Neural cell (in vitro differentiated cells): Measurements from ENCODE around the gene ASCL2.

Experiments used
- EP300 ChIP-seq: fragments of 450-650 bp; conservative IDR thresholded peaks from 2 replicates; pipeline ENCODE4 v1.6.1; 2014; ENCODE audit warnings: antibody characterized with exemption, mild to moderate bottlenecking, moderate library complexity; ENCODE audit not compliant: poor library complexity, severe bottlenecking
- EZH2 ChIP-seq: fragments of 200-600, 300-800 bp; shearing (Covaris generic), sonication (generic); IDR thresholded peaks from 2 replicates; pipeline ENCODE4 v1.6.1; 2014; ENCODE audit warnings: antibody characterized with exemption, low read length, borderline replicate concordance, mild to moderate bottlenecking; ENCODE audit not compliant: insufficient read depth, poor library complexity, severe bottlenecking
- POLR2AphosphoS5 ChIP-seq: IDR thresholded peaks from 2 replicates; pipeline ENCODE4 v1.6.1; 2012
- RAD21 ChIP-seq: fragments of 450-650 bp; conservative IDR thresholded peaks from 2 replicates; pipeline ENCODE4 v1.6.1; 2014; ENCODE audit warnings: antibody characterized with exemption, mild to moderate bottlenecking, moderate library complexity
- SMC3 ChIP-seq: fragments of 450-650 bp; conservative IDR thresholded peaks from 2 replicates; pipeline ENCODE4 v1.6.1; 2014; ENCODE audit warnings: antibody characterized with exemption, mild to moderate bottlenecking, moderate library complexity; ENCODE audit not compliant: poor library complexity
- TAF1 ChIP-seq: IDR thresholded peaks from 2 replicates; pipeline ENCODE4 v1.6.1; 2012; ENCODE audit warnings: low read depth
- TF ChIP-seq, protein P1 (sequence below): fragments of 450-650 bp; IDR thresholded peaks from 2 replicates; pipeline ENCODE4 v1.5.1; 2014; ENCODE audit warnings: antibody characterized with exemption, mild to moderate bottlenecking, moderate library complexity; ENCODE audit not compliant: poor library complexity, severe bottlenecking
- TF ChIP-seq, protein P2 (sequence below): IDR thresholded peaks from 2 replicates; pipeline ENCODE4 v1.6.1; 2012; ENCODE audit warnings: borderline replicate concordance

DNA sequence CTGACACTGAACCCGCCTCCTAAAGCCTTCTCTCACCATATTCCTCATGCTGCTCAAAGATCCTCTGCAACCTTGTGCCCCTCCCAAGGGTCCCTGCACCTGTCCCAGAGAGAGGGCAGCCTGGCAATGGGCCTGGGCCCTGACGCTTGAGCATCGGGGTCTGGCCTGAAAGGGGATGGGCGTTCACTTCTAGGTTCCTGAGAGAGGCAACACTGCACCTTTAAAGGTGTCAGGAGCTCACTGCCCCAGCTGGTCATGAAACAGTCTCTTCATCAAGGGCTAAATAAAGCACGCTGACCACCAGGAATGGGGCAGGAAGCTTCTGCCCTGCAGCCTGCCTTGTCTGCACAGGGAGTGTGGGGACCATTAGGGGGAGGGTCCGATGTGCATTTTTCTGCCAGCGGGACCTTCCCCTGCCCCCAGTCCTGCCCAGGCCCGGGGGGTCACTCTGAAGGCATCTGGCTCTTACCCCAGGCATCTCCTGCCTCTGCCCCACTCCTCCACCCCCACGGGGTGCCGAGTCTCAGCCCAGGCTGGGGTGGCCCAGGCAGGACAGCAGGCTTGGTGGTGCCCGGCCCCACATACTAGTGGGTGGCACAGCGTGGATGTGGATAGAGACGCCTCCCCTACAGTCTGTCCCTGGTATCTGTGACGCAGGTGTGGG lies 27.9 kb upstream of the ASCL2 start:
- TF ChIP-seq SMC3 (no peak), EZH2 (no peak), EP300 (no peak), POLR2AphosphoS5 (no peak), RAD21 (no peak), TAF1 (no peak)
- TF ChIP-seq, protein P1, sequence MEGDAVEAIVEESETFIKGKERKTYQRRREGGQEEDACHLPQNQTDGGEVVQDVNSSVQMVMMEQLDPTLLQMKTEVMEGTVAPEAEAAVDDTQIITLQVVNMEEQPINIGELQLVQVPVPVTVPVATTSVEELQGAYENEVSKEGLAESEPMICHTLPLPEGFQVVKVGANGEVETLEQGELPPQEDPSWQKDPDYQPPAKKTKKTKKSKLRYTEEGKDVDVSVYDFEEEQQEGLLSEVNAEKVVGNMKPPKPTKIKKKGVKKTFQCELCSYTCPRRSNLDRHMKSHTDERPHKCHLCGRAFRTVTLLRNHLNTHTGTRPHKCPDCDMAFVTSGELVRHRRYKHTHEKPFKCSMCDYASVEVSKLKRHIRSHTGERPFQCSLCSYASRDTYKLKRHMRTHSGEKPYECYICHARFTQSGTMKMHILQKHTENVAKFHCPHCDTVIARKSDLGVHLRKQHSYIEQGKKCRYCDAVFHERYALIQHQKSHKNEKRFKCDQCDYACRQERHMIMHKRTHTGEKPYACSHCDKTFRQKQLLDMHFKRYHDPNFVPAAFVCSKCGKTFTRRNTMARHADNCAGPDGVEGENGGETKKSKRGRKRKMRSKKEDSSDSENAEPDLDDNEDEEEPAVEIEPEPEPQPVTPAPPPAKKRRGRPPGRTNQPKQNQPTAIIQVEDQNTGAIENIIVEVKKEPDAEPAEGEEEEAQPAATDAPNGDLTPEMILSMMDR = no peak
- TF ChIP-seq, protein P2, sequence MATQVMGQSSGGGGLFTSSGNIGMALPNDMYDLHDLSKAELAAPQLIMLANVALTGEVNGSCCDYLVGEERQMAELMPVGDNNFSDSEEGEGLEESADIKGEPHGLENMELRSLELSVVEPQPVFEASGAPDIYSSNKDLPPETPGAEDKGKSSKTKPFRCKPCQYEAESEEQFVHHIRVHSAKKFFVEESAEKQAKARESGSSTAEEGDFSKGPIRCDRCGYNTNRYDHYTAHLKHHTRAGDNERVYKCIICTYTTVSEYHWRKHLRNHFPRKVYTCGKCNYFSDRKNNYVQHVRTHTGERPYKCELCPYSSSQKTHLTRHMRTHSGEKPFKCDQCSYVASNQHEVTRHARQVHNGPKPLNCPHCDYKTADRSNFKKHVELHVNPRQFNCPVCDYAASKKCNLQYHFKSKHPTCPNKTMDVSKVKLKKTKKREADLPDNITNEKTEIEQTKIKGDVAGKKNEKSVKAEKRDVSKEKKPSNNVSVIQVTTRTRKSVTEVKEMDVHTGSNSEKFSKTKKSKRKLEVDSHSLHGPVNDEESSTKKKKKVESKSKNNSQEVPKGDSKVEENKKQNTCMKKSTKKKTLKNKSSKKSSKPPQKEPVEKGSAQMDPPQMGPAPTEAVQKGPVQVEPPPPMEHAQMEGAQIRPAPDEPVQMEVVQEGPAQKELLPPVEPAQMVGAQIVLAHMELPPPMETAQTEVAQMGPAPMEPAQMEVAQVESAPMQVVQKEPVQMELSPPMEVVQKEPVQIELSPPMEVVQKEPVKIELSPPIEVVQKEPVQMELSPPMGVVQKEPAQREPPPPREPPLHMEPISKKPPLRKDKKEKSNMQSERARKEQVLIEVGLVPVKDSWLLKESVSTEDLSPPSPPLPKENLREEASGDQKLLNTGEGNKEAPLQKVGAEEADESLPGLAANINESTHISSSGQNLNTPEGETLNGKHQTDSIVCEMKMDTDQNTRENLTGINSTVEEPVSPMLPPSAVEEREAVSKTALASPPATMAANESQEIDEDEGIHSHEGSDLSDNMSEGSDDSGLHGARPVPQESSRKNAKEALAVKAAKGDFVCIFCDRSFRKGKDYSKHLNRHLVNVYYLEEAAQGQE = no peak
